Measurements from ENCODE around the gene KIFC3.

DNA sequence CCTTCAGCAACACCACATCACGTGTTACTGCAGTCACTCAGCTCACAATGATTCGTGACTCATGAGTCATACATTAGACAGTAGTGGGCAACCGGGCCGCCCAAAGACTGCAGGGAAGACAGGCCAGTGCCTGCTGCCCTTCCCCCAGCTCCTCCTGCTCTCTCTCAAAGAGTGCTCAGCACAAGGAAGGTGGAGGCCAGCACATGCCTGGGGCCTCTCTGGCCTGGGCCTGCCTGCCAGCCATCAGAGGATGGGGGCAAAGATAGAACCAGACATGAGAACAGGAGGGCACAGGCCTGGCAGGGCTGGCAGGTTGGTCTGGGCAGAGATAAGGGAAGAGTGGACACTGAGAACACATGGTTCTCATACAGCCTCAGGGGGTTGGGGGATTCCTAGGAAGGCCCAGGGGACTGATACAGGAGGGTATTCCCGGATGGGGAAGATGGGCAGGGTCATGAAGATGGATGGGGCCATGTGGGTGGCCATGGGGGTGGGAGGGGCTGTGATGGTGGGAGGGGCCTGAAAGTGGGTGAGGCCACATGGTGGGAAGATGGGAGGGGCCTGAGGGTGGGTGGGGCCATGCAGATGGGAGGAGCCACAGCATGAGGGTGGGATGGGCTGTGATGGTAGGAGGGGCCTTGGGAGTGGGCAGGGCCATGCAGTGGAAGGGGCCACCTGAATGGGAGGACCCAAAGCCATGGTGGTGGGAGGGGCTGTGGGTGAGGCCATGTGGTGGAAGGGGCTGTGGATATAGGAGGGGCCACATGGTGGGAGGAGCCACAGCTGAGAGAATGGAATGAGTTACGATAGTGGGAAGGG is 37.7 kb downstream of the KIFC3 start:
- TF ChIP-seq EZH2 (IDR thresholded peaks at IDR 0.05; ENCODE audit: insufficient read depth, low read length) (no peak), CTCF (IDR thresholded peaks at IDR 0.05; ENCODE audit: insufficient read depth, low read depth, low read length) (no peak)
